Measurements from ENCODE around the gene SSR1. TPM values are rescaled to one million over a fixed set of nuclear protein-coding genes. Genes with fewer than 3 reads are reported as not detected.
A peak's percentile ranks its signal among the peaks of the same experiment; 100 is the strongest.

Gene SSR1
- total and polyA plus RNA-seq, 9 of the 15 experiments (the other 6 are each of a cell fraction or from before 2014, with no cell fraction given) = 87.7 to 220 (median 144) TPM

- no peak for TF ChIP-seq E2F4 (CRISPR knock-in tag; IDR thresholded peaks at IDR 0.05; ENCODE audit: low read depth)
- no peak for TF ChIP-seq SMARCA4 (IDR thresholded peaks at IDR 0.05)
- no peak for TF ChIP-seq RHOXF2B (CRISPR knock-in tag; conservative IDR thresholded peaks at IDR 0.05)
- TF ChIP-seq ATF3 (IDR thresholded peaks at IDR 0.05) = no peak
- no peak for TF ChIP-seq ATF3 (CRISPR knock-in tag; conservative IDR thresholded peaks at IDR 0.05)
- no peak for TF ChIP-seq BRCA1 (IDR thresholded peaks at IDR 0.05)
- no peak for TF ChIP-seq BRCA1 (CRISPR knock-in tag; IDR thresholded peaks at IDR 0.05)
- no peak for TF ChIP-seq ZNF143 (CRISPR knock-in tag; IDR thresholded peaks at IDR 0.05)
- TF ChIP-seq SRSF1 (IDR thresholded peaks at IDR 0.05; ENCODE audit: low read depth, low read length) = no peak
- no peak for TF ChIP-seq KLF16 (IDR thresholded peaks at IDR 0.05)
- TF ChIP-seq PHTF2 (CRISPR knock-in tag; IDR thresholded peaks at IDR 0.05) = no peak
- no peak for TF ChIP-seq SRF (CRISPR knock-in tag; IDR thresholded peaks at IDR 0.05)
- peak; percentile 65; the same call in 1 of the 2 replicates for TF ChIP-seq CTBP1 (IDR thresholded peaks at IDR 0.05; ENCODE audit: borderline replicate concordance)
- TF ChIP-seq ZBTB9 (CRISPR knock-in tag; IDR thresholded peaks at IDR 0.05) = no peak
- TF ChIP-seq FOXM1 (IDR thresholded peaks at IDR 0.05; ENCODE audit: low read depth) = no peak
- no peak for TF ChIP-seq FOXM1 (CRISPR knock-in tag; IDR thresholded peaks at IDR 0.05; ENCODE audit: low read depth)
- no peak for TF ChIP-seq ZBTB7A (IDR thresholded peaks at IDR 0.05; ENCODE audit: borderline replicate concordance, control insufficient read depth, low read depth, low read length)
- TF ChIP-seq NCOA6 (IDR thresholded peaks at IDR 0.05) = no peak
- no peak for TF ChIP-seq THRB (CRISPR knock-in tag; conservative IDR thresholded peaks at IDR 0.05)
- TF ChIP-seq ZNF431 (CRISPR knock-in tag; IDR thresholded peaks at IDR 0.05) = no peak
- TF ChIP-seq TBL1XR1 (IDR thresholded peaks at IDR 0.05; ENCODE audit: low read length in 2 of 2) = no peak
- 0 out of 2 replicates have a peak, but pooled peaks have one; percentile 33 for TF ChIP-seq GABPB1 (CRISPR knock-in tag; IDR thresholded peaks at IDR 0.05)
These were observed 51.8 kb downstream of the SSR1 start (continued) for GRCh38 chr6:7261032-7261841.
